ENCODE data around the gene SLC25A38. TPM values are rescaled to one million over a fixed set of nuclear protein-coding genes. Genes with fewer than 3 reads are reported as not detected.

SLC25A38 gene
- total RNA-seq, 1 donor from 2014 or later, result 20.6 TPM

DNA sequence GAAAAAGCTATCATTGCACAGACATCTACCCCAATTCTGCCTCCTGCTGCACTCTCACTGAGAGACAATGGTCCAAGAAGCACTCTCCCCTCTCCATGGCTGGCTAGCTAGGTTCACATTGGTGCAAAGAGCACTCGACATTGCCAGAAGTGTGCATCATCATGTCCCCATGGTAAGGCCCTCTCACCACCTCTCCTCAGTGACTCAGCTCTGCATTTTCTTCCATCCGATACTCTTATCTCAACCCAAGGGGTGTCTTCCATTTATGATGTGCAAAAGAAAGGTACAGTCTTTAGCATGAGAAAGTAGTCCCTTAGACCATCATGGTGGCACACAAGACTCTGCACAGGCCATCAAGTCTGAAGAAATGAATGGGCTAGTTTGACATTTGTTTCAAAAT, 37.4 kb downstream of the SLC25A38 start:
- TF ChIP-seq, protein P1, sequence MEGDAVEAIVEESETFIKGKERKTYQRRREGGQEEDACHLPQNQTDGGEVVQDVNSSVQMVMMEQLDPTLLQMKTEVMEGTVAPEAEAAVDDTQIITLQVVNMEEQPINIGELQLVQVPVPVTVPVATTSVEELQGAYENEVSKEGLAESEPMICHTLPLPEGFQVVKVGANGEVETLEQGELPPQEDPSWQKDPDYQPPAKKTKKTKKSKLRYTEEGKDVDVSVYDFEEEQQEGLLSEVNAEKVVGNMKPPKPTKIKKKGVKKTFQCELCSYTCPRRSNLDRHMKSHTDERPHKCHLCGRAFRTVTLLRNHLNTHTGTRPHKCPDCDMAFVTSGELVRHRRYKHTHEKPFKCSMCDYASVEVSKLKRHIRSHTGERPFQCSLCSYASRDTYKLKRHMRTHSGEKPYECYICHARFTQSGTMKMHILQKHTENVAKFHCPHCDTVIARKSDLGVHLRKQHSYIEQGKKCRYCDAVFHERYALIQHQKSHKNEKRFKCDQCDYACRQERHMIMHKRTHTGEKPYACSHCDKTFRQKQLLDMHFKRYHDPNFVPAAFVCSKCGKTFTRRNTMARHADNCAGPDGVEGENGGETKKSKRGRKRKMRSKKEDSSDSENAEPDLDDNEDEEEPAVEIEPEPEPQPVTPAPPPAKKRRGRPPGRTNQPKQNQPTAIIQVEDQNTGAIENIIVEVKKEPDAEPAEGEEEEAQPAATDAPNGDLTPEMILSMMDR (IDR thresholded peaks at IDR 0.05), result no peak
- no peak for TF ChIP-seq POLR2A (IDR thresholded peaks at IDR 0.05)
- no peak for TF ChIP-seq POLR2AphosphoS5 (IDR thresholded peaks at IDR 0.05; ENCODE audit: insufficient read depth in 1 of 2, low read depth in 1 of 2)
- no peaks in the 10 kb centered on the region for H3K9me3 ChIP-seq
- no peaks in the 10 kb centered on the region for H3K36me3 ChIP-seq
- H3K4me3 ChIP-seq, result no peak overlapping the region
- no peak overlapping the region for H3K27ac ChIP-seq
- DNase-seq (ENCODE audit: extremely low spot score in 2 of 2), result no peak
- H3K4me1 ChIP-seq, result peaks cover 5% of the 10 kb centered on the region
- H3K27me3 ChIP-seq, result no peaks in the 10 kb centered on the region
- intact Hi-C loops (cut with DNase I), result no loop called here

DNA sequence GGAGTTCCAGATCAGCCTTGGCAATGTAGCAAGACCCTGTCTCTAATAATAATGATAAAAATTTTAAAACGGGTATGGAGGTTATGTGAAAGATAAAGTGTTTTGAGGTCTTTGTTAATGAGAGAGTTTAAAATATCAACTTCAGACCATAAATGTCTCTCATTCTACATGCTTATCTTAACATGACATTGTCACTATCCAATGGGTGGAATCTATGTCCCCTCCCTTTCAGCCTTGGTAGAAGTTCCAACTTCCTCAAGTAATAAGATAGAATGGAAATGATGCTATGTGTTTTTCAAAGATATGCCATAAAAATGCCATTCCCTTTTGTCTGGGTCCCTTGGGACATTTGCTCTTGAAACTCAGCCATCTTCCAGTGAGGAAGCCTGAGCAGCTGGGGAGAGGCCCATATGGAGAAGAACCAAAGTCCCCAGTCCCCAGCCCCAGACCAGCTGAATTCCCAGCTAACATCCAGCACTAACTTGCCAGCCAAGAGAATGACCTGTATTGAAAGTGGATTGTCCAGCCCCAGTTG, 40.3 kb downstream of the SLC25A38 start:
- intact Hi-C loops (cut with DNase I), result no loop called here
- TF ChIP-seq, protein P1 (IDR thresholded peaks at IDR 0.05), result no peak
- TF ChIP-seq POLR2A (IDR thresholded peaks at IDR 0.05) (no peak), POLR2AphosphoS5 (IDR thresholded peaks at IDR 0.05; ENCODE audit: insufficient read depth in 1 of 2, low read depth in 1 of 2) (no peak)
- Histone ChIP-seq H3K27me3 (no peaks in the 10 kb centered on the region), H3K27ac (no peak overlapping the region), H3K4me1 (no peaks in the 10 kb centered on the region), H3K4me3 (no peak overlapping the region), H3K36me3 (no peaks in the 10 kb centered on the region), H3K9me3 (no peaks in the 10 kb centered on the region)
- no peak for DNase-seq (ENCODE audit: extremely low spot score in 2 of 2)

DNA sequence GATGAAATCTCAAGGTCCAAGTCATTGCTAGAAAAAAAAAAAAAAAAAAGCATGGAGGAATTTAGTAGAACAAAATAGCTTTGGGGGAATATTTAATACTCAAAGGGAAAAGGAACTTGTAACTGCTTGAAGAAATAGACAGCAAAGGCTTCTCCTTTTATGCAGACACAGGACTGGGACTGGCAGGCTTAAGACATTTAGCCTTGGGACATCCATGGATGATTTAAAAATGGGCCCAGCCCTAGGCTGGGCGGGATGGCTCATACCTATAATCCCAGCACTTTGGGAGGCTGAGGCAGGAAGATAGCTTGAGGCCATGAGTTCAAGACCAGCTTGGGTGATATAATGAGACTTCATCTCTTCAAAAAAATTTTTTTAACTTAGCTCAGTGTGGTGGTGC, 43.1 kb downstream of the SLC25A38 start:
- intact Hi-C loops (cut with DNase I), result no loop called here
- TF ChIP-seq POLR2A (IDR thresholded peaks at IDR 0.05), result no peak
- no peak for DNase-seq (ENCODE audit: extremely low spot score in 2 of 2)

DNA sequence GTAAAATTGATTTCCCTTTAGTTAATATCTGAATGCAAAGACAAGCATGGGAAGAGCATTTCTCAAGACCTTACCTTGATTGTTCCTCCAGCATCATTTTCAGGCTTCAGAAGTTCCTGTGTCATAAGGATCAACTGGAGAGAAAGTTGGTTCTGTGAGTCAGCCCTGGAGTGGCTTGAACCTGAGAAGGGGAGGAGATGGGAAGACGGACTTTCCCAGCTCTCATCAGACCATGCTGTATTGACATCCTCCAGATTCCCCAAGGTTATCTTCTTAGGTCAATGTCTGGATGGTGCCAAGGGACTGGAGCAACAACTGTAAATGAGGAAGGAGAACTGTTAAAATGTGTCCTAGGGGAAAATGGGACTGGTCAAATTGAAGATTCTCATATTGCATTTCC, 44.3 kb downstream of the SLC25A38 start:
- H3K27me3 ChIP-seq, result no peaks in the 10 kb centered on the region
- no peak for DNase-seq (ENCODE audit: extremely low spot score in 2 of 2)
- intact Hi-C loops (cut with DNase I), result no loop called here
- H3K4me1 ChIP-seq, result no peaks in the 10 kb centered on the region
- H3K4me3 ChIP-seq, result no peak overlapping the region
- no peaks in the 10 kb centered on the region for H3K36me3 ChIP-seq
- H3K9me3 ChIP-seq, result no peaks in the 10 kb centered on the region
- TF ChIP-seq POLR2A (IDR thresholded peaks at IDR 0.05), result no peak
- no peak for TF ChIP-seq POLR2AphosphoS5 (IDR thresholded peaks at IDR 0.05; ENCODE audit: insufficient read depth in 1 of 2, low read depth in 1 of 2)
- TF ChIP-seq, protein P1 (IDR thresholded peaks at IDR 0.05), result no peak
- H3K27ac ChIP-seq, result no peak overlapping the region

More for the DNA sequence above, 43.1 kb downstream of the SLC25A38 start:
- Histone ChIP-seq H3K27me3 (no peaks in the 10 kb centered on the region), H3K27ac (no peak overlapping the region), H3K36me3 (no peaks in the 10 kb centered on the region), H3K9me3 (no peaks in the 10 kb centered on the region), H3K4me3 (no peak overlapping the region), H3K4me1 (no peaks in the 10 kb centered on the region)

DNA sequence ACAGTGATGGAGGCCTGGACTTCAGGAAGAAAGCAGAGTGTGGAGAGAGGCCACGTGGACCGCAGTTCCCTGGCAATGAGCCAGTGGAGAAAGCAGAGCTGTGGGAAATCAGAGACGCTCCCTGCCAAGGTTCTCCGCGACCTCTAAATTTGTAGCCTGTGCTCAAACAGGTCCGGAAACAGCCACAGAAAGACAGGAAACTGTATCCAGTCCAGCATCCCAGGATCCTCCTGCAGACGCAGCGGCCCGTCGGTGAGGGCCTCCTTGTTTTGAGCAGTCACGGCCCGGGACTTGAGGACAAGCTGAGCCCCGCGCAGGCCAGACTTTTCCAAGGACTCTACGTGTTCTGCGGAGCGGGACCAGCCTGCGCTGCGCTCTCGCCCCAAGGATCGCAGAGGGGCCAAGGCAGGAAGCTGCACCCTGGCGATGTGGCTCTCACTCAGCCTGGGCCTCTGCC, 45.6 kb downstream of the SLC25A38 start:
- H3K9me3 ChIP-seq, result no peaks in the 10 kb centered on the region
- no peaks in the 10 kb centered on the region for H3K4me1 ChIP-seq
- H3K27me3 ChIP-seq, result no peaks in the 10 kb centered on the region
- no peak for DNase-seq (ENCODE audit: extremely low spot score in 2 of 2)
- no peak overlapping the region for H3K27ac ChIP-seq
- no peaks in the 10 kb centered on the region for H3K36me3 ChIP-seq
- no peak overlapping the region for H3K4me3 ChIP-seq
- intact Hi-C loops (cut with DNase I), result no loop called here
- TF ChIP-seq POLR2AphosphoS5 (IDR thresholded peaks at IDR 0.05; ENCODE audit: insufficient read depth in 1 of 2, low read depth in 1 of 2), result no peak
- TF ChIP-seq, protein P1 (IDR thresholded peaks at IDR 0.05), result no peak
- no peak for TF ChIP-seq POLR2A (IDR thresholded peaks at IDR 0.05)

Data from vagina (tissue), 2 donors.